ENCODE results near the gene PDE6B.
"Not testable (repeated sequence)": the region's sequence is repeated elsewhere in the genome, so short reads cannot be mapped to it uniquely, and the experiment has no call there.

Gene PDE6B

GRCh38 chr4:704198-704891 is 79.0 kb downstream of the PDE6B start:
- no peak for DNase-seq (ENCODE audit: low read depth)

- DNase-seq (ENCODE audit: low read depth): no peak
Observed at GRCh38 chr4:704971-705277, 79.6 kb downstream of the PDE6B start.

GRCh38 chr4:705278-706082 is 80.1 kb downstream of the PDE6B start, which contains the start of gene PCGF3:
Gene PCGF3, plus strand, starts transcription at chr4:705832. Its CDS starts 27,849 bp downstream, at chr4:733681.
- peak; percentile 94 for DNase-seq (ENCODE audit: low read depth)

- not testable (repeated sequence) for DNase-seq (ENCODE audit: low read depth)
Observed at GRCh38 chr4:706083-706633, 80.8 kb downstream of the PDE6B start.

- DNase-seq (ENCODE audit: low read depth): no peak
Observed at GRCh38 chr4:706834-707598, 81.6 kb downstream of the PDE6B start.

- no peak for DNase-seq (ENCODE audit: low read depth)
Observed at GRCh38 chr4:707929-708630, 82.7 kb downstream of the PDE6B start.

- DNase-seq (ENCODE audit: low read depth): no peak
Observed at GRCh38 chr4:708631-708933, 83.2 kb downstream of the PDE6B start.

- DNase-seq (ENCODE audit: low read depth): no peak
Observed at GRCh38 chr4:709348-709747, 84.0 kb downstream of the PDE6B start.

- no peak for DNase-seq (ENCODE audit: low read depth)
Observed at GRCh38 chr4:710116-710515, 84.7 kb downstream of the PDE6B start.

GRCh38 chr4:710916-711315 is 85.5 kb downstream of the PDE6B start:
- no peak for DNase-seq (ENCODE audit: low read depth)

- DNase-seq (ENCODE audit: low read depth): no peak
Observed at GRCh38 chr4:712093-712492, 86.7 kb downstream of the PDE6B start.

GRCh38 chr4:712916-713632 is 87.7 kb downstream of the PDE6B start:
- no peak for DNase-seq (ENCODE audit: low read depth)

GRCh38 chr4:714087-714486 is 88.7 kb downstream of the PDE6B start:
- no peak for DNase-seq (ENCODE audit: low read depth)

- DNase-seq (ENCODE audit: low read depth): no peak
Observed at GRCh38 chr4:717601-718320, 92.4 kb downstream of the PDE6B start.

GRCh38 chr4:718460-718859 is 93.1 kb downstream of the PDE6B start:
- DNase-seq (ENCODE audit: low read depth): no peak
